Measurements from ENCODE around the gene CRCP.
"Not testable (repeated sequence)": the region's sequence is repeated elsewhere in the genome, so short reads cannot be mapped to it uniquely, and the experiment has no call there.

- TF ChIP-seq CTCF (IDR thresholded peaks at IDR 0.05; ENCODE audit: low read depth, low read length, missing input control); GABPA (IDR thresholded peaks at IDR 0.05 in 1 of 2, conservative IDR thresholded peaks at IDR 0.05 in 1 of 2); ATF3 (IDR thresholded peaks at IDR 0.05); MAX (IDR thresholded peaks at IDR 0.05); RAD21 (IDR thresholded peaks at IDR 0.05); SP1 (IDR thresholded peaks at IDR 0.05); TAF1 (conservative IDR thresholded peaks at IDR 0.05): not testable (repeated sequence)
Observed at GRCh38 chr7:66147657-66148056, 33.0 kb downstream of the CRCP start.

Measured in liver (tissue), 3 donors.